NCI-H774 (cell line): ENCODE data around the gene RNU6-1.

Experiments
- DNase-seq: peaks from one replicate; lab custom pipeline; 2025; lab: John Stamatoyannopoulos, UW

The RNU6-1 gene

GRCh38 chr15:67839929-67840748 lies at the start of gene RNU6-1:
TSS of gene RNU6-1 (minus strand) at chr15:67840045.
- peak; percentile 89 for DNase-seq

- no peak for DNase-seq
Measured at GRCh38 chr15:67887776-67888175, 47.9 kb upstream of the RNU6-1 start.

- no peak for DNase-seq
Measured at GRCh38 chr15:67885861-67886260, 46.0 kb upstream of the RNU6-1 start.

GRCh38 chr15:67885175-67885523 lies 45.3 kb upstream of the RNU6-1 start:
- DNase-seq = no peak

GRCh38 chr15:67884514-67885174 lies 44.8 kb upstream of the RNU6-1 start:
- DNase-seq = peak; percentile 49

- DNase-seq = no peak
Measured at GRCh38 chr15:67884009-67884408, 44.2 kb upstream of the RNU6-1 start.

GRCh38 chr15:67883234-67883773 lies 43.5 kb upstream of the RNU6-1 start:
- no peak for DNase-seq

- no peak for DNase-seq
Measured at GRCh38 chr15:67882487-67883233, 42.8 kb upstream of the RNU6-1 start.

- DNase-seq = no peak
Measured at GRCh38 chr15:67880651-67881182, 40.9 kb upstream of the RNU6-1 start.

- DNase-seq = no peak
Measured at GRCh38 chr15:67879440-67880129, 39.7 kb upstream of the RNU6-1 start.

GRCh38 chr15:67878712-67879206 lies 38.9 kb upstream of the RNU6-1 start:
- DNase-seq = no peak

GRCh38 chr15:67873777-67874176 lies 33.9 kb upstream of the RNU6-1 start:
- no peak for DNase-seq

- DNase-seq = no peak
Measured at GRCh38 chr15:67870868-67871408, 31.1 kb upstream of the RNU6-1 start.

GRCh38 chr15:67869701-67870100 lies 29.9 kb upstream of the RNU6-1 start:
- no peak for DNase-seq

GRCh38 chr15:67865766-67866165 lies 25.9 kb upstream of the RNU6-1 start:
- DNase-seq = no peak

- no peak for DNase-seq
Measured at GRCh38 chr15:67865331-67865730, 25.5 kb upstream of the RNU6-1 start.

- DNase-seq = peak; percentile 79
Measured at GRCh38 chr15:67863442-67863987, 23.7 kb upstream of the RNU6-1 start.

- no peak for DNase-seq
Measured at GRCh38 chr15:67862750-67863441, 23.1 kb upstream of the RNU6-1 start.

- DNase-seq = no peak
Measured at GRCh38 chr15:67861983-67862382, 22.1 kb upstream of the RNU6-1 start.

- DNase-seq = no peak
Measured at GRCh38 chr15:67859331-67859946, 19.6 kb upstream of the RNU6-1 start.
